Middle frontal gyrus (tissue), 1 donor: ENCODE data around the gene FANCC.
A peak's percentile ranks its signal among the peaks of the same experiment; 100 is the strongest.

Experiments used
- DNase-seq: peaks from one replicate; pipeline ENCODE4 v3.0.0-alpha.2; 2015; ENCODE audit warnings: low spot score; ENCODE audit errors: extremely low spot score

FANCC gene

GRCh38 chr9:95150903-95151302 is 166.6 kb downstream of the FANCC start:
- DNase-seq, result no peak

- no peak for DNase-seq
These were observed 169.3 kb downstream of the FANCC start for GRCh38 chr9:95148208-95148520.

GRCh38 chr9:95147452-95148207 is 169.9 kb downstream of the FANCC start:
- DNase-seq, result no peak

GRCh38 chr9:95143591-95144561 is 173.6 kb downstream of the FANCC start:
- no peak for DNase-seq

- no peak for DNase-seq
These were observed 174.8 kb downstream of the FANCC start for GRCh38 chr9:95142728-95143127.

- DNase-seq, result no peak
These were observed 175.2 kb downstream of the FANCC start for GRCh38 chr9:95142315-95142714.

GRCh38 chr9:95140821-95141220 is 176.7 kb downstream of the FANCC start:
- no peak for DNase-seq

GRCh38 chr9:95139126-95139525 is 178.4 kb downstream of the FANCC start:
- DNase-seq, result no peak

- no peak for DNase-seq
These were observed 179.0 kb downstream of the FANCC start for GRCh38 chr9:95138474-95138873.

- DNase-seq, result no peak
These were observed 179.8 kb downstream of the FANCC start for GRCh38 chr9:95137587-95138145.

- DNase-seq, result no peak
These were observed 181.8 kb downstream of the FANCC start for GRCh38 chr9:95135756-95136155.

- no peak for DNase-seq
These were observed 183.0 kb downstream of the FANCC start for GRCh38 chr9:95134457-95134881.

- DNase-seq, result no peak
These were observed 184.2 kb downstream of the FANCC start for GRCh38 chr9:95133325-95133705.

- no peak for DNase-seq
These were observed 184.9 kb downstream of the FANCC start for GRCh38 chr9:95132366-95133324.

GRCh38 chr9:95131023-95131943 is 186.2 kb downstream of the FANCC start:
- peak; percentile 53 for DNase-seq

- DNase-seq, result no peak
These were observed 187.0 kb downstream of the FANCC start for GRCh38 chr9:95130484-95130883.

- DNase-seq, result no peak
These were observed 187.8 kb downstream of the FANCC start for GRCh38 chr9:95129476-95130291.

- DNase-seq, result no peak
These were observed 189.4 kb downstream of the FANCC start for GRCh38 chr9:95128177-95128524.
